ENCODE measurements around the gene SLC49A4.

The SLC49A4 gene

DNA sequence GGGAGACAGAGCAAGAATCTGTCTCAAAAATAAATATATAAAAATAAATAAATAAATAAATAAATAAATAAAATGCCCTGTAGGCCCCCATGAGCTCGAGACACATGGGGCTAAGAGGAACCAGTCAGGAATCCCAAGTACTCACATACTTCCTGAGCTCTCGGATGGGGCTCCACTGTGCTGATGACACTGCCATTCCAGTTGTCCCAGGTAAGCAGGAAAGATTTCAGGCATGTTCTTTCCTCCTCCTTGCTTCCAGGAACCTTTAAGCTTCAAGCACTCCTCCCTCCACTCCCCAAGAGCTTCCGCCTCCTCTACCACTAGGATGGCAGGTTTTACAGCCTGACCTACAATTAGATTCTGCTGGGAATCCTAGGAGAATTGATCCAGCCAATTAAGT lies 113.4 kb downstream of the SLC49A4 start:
- DNase-seq: no peak

DNA sequence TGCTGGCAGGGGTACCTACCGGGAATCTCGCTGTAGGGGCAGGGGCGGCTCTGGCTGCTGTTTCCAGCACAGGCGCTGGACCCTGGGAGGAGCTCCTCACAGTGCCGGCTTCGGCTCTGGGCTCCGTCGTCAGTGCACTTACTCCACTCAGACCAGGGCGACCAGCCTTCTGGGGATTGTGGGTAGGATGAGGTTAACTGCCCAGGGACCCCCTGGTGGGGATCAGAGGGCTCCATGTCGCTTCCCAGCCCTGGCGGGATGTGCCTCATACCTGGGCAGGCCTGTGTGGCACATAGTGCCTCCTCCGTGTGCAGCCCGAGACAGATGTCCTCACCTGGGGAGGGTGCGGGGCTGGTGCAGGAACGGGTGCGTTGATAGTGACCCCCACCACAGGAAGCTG lies 117.0 kb downstream of the SLC49A4 start:
- DNase-seq: no peak

DNA sequence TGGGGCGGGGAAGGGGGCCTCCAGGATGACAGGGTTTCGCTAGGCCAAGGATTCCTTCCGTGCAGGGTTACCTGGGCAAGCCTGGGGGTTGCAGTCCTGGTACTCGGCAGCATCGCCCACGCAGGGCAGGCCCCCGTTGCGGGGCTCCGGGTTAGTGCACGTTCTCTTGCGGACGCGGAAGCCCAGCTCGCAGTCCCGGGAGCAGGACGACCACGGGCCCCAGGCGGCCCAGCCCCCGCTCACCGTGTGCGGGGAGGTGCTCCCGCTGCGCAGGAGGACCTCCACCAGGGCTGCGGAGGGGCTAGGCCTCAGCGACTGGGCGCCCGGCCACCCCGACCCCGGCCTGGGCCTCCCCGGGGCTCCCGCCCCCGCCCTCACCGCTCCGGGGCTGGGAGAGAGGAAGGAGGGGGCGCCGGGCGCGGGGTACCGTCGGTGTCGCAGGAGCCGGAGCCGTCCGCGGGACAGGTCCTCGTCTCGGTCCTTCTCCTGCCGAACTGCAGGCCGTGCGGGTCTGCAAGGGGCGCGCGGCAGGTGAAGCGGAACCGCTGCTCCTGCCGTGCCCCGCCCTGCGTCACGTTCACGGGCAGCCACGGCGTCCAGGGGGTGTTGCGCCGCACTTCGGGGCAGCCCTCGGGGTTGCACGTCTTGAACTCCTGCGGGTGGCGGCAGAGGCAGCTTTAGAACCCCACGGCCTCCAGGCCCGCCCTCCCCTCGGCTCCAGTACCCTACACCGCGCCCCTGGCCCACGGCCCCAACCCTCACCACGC lies 118.1 kb downstream of the SLC49A4 start:
- DNase-seq: no peak

DNA sequence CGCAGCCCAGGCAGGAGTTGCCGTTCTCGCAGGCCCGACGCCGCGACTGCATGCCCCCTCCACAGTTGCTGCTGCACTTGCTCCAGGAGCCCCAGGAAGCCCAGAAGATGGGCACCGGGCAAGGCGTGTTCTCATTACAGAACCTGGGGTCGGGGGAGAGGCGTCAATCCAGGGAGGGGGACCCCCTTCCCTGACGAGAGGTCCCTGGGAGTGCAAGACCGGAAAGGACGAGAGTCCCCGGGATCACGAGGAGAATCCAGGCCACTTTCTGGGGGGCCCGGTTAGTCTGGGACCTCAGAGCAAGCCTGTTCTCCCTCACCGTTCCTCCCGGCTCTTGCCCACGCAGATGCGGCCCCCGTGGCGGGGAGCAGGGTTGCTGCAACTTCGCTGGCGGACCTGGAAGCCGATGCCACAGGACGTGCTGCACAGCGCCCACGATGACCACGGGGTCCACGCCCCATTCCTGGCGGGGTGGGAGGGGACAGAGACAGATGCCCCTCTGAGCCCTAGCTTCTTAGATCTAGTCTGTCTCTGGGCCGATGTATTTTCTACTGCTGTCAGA lies 118.8 kb downstream of the SLC49A4 start:
- no peak for DNase-seq

DNA sequence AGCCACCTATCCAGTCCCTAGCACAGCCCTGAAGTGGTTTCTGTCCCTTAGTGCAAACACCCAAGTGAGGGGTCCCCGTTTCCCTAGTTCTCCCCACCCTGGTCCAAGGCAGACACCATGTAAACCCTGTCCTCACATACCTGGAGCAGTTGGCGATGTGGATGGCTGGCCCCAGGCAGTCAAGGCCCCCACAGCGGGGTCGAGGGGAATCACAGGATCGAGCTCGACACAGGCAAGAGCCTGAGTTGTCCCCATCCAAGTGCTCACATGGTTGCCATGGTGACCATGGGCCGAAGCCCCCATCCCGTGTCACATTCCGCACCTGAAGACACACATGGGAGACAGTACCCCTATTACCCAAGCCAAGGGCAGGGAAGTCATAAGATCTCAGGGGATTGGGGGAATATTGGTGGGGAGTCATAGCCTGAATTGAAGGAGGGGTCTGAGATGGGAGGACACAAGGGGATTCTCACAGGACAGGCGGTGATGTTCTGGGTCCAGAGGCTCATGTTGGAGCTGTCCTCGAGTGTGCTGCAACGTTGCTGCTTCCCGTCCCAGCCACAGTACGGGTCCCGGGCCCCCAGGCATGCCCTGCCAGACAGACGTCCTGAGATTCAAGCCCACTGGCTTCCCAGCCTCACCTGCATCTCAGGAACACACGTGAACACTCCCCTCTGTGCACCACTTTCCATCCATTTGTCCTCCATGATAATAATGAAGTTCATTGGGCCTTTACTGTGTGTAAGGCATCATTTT lies 120.6 kb downstream of the SLC49A4 start:
- no peak for DNase-seq

DNA sequence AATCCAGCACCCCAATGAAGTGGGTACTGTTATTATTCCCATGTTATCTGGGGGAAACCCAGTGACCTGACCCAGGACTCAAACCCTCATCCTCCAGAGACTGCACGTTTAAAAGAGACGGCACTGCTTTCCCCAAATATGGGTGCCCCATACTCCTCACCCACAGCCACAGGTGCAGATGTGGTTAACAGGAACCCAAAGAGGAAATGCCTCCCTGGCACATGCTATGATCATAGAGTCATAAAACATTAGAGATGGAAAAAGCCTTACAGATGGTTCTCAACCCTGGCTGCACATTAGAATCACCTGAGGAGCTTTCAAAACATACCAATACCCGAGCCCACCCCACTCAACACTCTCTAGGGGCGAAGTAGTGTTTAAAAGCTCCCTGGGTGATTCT lies 121.2 kb downstream of the SLC49A4 start:
- DNase-seq: no peak

DNA sequence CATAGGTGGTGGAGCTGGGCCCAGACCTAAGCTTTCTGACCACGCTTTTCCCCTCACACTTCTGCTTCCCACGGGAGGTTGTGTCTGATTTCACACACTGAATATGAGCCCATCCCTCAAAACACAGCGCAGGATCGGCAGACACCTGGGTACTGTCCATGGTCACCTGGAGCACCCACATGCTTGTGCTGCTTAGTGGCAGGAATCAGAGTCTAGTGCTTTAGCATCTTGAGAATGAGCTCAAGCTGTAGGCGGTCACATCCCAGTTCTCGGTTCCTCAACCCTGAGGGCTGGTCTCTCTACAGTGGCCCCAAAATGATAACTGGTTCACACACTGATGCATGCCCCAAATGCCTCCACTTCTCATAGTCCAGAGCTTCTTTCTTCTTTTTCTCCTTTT lies 121.7 kb downstream of the SLC49A4 start:
- no peak for DNase-seq

DNA sequence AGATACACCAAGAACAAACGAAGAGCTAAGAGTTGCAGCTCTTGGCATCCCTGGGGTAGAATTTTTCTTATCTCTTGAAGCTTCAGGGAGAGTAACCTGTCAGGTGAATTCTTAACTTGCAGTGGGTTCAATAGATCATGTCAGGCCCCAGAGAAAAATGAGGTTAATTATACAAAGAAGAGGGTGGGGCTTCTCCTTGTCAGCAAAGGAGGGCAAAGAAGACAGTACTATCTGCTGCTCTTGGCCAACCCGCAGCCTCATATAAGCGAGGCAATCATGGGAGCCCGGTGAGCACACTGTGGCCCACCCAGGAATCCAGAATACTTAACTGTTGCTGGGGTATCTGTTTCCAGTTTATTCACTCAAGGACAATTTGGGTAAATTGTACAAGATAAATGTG lies 122.5 kb downstream of the SLC49A4 start:
- no peak for DNase-seq

DNA sequence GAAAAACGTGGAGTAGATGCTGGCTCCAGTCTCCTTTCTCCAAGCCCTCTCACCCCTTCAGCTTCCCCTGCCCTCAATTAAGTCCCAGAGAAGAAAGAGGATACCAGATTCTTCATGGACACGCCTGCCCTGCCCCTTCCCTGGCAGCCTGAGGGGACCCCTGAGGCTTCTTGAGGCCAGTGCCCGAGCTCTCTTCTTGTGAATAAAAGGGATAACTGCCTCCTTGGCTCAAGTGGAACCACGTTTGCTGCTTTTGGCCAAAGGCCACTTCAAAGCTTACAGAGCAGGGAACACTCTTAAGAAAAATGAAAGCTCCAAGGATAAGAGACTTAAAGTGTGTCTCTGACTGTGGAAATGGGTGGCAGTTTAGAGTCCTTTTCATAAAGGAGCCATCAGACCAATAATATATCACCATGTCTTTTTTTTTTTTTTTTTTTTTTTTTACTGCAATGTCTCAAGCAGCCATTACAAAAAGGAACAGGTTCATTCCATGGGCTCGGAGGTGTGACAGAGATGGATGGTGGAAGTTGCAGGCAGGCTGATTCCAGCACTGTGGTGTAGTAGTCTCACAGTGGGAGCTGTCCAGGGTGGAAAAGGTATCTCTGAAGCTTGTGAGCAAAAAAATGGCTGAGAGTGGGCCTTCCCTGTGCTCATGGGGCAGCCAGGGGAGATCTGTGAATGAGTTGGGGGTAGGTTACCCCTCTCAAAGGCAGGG lies 123.9 kb downstream of the SLC49A4 start:
- DNase-seq: peak; percentile 19

DNA sequence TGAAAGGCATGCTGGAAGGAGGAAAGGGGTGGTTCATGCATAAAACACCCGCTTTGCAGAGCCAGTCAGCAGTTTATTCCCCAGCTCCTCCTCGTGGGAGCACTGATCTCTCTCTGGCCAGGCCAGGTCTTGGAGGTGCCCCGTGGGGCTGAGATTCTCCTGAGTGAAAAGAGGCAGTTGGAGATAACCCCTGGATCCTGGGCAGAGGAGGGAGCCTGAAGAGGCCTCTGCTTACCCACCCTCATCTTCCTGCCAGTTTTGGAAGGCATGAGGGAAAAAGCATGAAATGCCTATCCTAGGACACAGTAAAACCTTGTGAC lies 124.4 kb downstream of the SLC49A4 start:
- no peak for DNase-seq

DNA sequence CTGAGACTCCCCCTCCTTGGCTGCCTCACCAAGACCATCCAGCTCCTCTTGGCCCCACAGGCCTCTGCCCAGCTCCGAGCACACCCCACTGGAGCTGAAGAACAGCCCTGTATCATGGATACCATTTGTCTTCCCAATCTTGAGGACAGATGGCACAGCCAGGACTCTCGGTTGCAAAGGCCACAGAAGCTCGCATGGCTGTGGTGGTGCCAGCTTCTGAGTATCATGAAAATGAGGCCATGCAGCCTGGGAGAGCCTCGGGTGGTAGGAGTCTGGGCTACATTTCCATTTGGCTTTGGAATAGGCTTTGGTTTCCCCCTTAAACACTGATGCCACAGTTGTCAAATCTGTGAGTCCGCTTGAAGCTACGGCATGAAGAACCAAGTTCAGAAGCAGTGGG lies 126.1 kb downstream of the SLC49A4 start:
- no peak for DNase-seq

DNA sequence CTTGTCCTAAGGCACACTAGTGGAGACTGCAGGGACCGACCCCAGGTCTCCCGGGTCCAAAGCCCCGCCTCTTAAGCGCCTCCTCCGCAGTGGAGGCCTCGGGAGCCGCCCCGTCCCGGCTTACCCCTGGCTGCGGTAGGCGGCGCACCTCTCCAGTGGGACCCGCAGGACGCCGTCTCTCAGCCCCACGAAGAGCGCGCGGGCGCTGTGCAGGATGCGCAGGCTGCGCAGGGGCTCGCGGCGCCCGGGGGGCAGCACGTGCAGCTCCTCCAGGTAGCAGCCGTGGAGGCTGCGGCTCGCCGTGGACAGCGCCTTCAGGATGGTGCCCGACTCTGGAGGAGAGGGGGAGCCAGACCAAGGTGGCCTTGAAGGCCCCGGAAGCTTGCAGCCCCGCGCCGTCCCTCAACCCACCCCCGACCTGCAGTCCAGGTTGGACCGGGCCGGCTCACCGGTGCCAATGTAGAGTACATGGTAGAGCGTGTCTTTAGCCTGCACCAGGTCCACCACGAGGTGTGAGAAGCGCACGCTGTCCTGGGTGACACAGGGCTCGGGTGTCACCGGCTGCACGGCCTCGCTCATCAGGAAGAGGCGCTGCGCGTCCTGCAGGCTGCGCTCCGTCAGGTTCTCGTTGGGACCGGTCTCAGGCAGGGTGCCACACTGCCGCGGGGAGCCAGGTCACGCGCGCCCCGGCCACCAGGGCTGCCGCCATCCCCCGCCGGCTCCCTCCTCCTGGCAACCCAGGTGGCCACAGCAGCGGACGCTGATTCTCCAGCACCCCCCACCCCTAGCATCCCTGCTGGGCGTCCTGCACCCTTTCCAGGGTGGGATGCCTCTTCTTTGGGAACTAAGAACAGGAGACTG lies 127.2 kb downstream of the SLC49A4 start:
- no peak for DNase-seq

DNA sequence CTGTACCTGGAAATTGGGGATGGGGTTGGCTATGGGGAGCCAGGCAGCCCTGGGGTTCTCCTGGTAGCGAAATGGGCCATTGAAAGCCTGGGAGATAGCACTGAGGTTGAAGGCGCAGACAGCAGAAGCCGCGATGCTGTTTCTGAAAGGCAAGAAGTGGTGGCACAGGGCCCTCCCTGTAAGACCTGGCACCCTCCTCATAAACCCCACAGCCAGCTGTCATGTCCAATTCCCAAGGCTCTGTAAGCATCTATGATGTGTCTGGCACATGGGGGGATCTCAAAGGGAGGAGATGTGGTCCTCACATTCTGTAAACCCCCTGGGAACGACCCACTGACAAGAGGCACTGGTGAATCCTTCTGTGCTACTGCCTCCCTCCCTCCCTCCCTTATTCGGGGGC lies 128.7 kb downstream of the SLC49A4 start:
- no peak for DNase-seq

DNA sequence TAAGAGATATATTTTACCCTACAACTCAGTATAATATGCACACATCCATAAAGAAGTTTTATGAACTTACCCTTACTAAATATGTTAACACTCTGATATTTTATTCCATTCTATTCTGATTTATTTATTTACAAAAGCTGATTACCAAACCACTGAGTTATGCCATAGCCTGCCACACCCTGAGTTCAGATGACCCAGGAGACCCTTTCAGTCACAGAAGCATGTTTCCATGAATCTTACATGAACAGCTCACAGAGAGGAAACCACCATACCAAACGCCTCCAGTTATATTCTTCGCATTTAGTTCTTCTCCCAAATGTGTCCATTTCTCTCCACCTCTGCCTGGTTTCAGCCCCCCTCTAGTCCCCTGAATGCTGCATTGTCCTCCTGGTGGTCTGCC lies 129.2 kb downstream of the SLC49A4 start:
- no peak for DNase-seq

DNA sequence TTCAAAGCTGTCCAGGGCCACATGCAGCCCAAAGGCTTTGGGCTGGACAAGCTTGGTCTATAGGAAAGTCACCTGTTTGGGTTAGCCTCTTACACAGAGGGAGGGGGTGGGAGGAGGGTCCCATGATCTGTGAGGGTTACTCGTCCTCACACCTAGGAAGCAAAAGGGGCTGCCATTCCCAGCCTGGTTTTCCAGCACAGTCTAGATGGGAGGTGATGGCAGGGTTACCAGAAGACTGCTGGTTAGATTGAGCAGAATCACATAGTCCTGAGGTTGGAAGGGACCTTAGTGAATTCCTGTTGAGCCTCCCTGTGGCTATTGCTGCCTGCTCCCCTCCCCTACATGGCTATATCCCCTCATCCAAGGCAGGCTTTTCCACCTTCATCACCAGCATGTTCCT lies 130.9 kb downstream of the SLC49A4 start:
- DNase-seq: no peak

DNA sequence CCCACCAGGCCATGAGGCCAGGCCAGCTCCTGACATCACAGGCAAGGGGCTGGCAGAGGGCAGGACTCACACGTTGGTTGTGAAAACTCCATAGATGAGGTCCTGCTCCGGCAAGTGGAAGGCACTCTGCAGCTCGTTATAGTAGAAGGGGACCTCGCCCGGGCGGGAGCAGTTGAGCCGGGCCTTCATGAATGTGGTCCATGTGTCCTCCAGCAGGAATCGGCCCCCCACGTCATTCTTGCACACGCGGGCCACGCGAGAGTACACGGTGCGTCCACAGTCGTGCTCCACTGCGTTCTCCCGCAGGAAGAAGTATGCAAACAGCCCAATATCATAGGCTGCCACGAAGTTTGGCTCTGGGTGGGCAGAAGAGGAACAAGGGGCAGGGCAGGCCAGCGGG lies 131.5 kb downstream of the SLC49A4 start:
- no peak for DNase-seq

DNA sequence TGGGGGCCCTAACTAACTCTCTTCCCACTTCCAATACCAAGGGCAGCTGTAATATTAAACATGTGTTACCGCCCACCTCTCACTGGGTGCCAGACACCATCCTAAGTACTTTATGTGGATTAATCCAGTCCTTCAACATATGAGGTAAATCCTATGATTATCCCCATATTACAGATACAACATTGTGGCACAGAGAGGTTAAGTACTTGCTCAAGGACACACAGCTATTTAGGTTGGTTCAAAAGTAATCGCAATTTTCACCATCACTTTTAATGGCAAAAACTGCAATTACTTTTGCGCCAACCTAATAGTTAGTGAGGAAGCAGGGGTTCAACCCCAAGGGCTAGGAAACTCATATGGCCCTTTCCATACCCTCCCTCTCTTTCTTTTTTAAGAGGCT lies 131.9 kb downstream of the SLC49A4 start:
- no peak for DNase-seq

DNA sequence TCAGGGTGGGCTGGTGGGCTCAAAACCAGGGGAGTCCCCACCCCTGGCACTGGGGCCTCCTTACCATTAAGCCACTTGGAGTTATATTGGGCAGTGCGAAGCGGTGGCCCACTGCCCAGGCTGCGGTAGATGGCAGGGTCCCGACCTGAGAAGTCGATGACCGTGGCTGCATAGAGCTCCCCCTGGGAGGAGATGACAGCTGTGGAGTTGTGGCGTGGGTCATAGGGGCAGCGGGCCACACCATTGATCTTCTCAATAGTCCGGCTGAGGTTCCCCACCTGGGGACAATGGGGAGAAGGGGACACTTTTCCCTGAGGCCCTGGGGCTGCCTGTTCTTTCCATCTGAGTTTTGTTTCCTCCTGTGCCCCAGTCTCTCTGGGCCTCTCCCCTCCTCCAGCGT lies 132.9 kb downstream of the SLC49A4 start:
- no peak for DNase-seq

DNA sequence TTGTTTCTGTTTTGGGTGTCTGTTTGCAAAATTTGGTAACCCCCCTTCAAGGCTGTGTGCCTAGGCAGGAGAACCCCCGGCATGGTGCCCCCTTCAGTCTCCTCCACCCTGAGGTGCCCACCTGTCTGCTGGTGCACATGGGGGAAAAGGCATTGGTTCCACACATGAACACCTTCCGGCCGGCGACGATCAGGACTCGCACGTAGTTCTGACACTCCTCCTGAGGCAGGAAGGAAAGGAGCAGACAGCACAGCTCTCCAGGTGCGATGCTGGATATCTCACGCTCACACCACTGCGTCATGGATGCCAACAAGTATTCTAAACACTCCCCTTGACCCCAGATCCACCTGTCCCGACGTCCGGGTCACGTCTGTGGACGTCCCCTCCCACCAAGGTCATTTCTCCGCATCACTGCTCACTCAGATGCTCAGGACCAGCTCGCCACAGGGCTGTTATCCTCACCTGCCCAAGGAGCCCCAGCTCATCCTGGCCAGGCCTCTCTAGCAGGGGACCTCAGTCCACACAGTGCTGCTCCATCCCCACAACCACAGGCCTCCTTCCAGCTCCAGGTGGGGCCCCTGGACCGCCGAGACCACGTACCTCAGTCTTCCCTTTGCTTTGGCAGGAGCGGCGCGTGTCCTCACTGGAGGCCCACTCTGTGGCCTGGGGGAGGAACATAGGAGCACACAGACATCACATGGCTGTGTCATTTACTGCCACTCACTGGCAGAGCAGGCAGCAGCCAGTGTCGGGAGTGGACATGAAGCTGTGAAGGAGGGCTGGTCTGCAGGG lies 133.7 kb downstream of the SLC49A4 start:
- no peak for DNase-seq

DNA sequence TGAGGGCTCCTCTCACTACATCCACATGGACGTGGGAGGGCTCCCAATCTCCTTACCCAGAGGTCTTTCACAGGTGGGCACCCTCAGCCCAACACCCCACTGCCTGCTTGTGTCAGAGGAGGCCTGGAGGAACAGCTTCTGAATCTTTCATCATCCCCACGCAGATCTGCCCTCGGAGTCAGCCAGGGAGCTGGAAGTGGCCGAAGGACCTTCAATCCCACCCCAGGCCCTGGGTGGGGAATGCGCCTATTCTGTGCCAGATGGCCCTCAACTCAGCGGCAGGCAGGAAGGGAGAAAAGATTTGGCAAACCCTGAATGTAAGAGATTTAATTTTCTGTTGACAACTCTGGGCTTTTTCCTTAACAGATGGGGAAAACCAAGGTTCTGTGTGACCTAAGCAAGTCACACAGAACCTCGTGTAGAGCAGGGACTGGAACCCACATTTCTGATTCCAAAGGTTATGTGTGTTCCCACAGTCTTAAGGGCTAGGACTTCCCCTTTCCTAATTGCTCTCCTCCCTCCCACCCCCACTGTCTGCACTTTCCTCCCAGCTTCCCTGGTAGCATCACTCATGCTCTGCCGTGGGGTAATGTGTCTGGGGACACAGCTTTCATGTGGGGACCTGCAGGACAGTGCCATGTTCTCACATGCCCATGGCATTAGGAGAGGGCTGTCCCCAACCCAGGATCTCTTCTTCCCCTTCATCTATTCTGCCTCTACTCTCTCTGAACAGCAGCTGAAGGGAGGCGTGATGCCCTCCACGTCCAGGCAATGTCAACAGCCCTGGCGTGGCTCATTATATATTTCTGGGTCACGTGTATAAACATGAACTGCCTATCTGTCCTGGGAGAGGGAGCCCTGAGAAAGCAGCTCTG lies 134.6 kb downstream of the SLC49A4 start:
- no peak for DNase-seq

Data from fibroblast of skin of abdomen (primary cell).